CD4-positive, alpha-beta T cell treated with Interleukin-4 for 4 hours (primary cell): ENCODE results near the gene ANP32E.
A peak's percentile ranks its signal among the peaks of the same experiment; 100 is the strongest.
"Not testable (repeated sequence)": the region's sequence is repeated elsewhere in the genome, so short reads cannot be mapped to it uniquely, and the experiment has no call there.

Experiments
- DNase-seq: peaks from one replicate; pipeline ENCODE4 v3.0.0-alpha.2; 2020

The ANP32E gene

GRCh38 chr1:150256554-150257341 lies 20.8 kb upstream of the ANP32E start:
- DNase-seq, result no peak

GRCh38 chr1:150256198-150256553 lies 20.3 kb upstream of the ANP32E start:
- no peak for DNase-seq

GRCh38 chr1:150249936-150250335 lies 14.0 kb upstream of the ANP32E start:
- no peak for DNase-seq

GRCh38 chr1:150243003-150243402 lies 7.1 kb upstream of the ANP32E start:
- no peak for DNase-seq

GRCh38 chr1:150237746-150238145 lies 1.8 kb upstream of the ANP32E start:
- DNase-seq, result no peak

GRCh38 chr1:150237176-150237575 lies 1.3 kb upstream of the ANP32E start:
- not testable (repeated sequence) for DNase-seq

GRCh38 chr1:150236614-150237100 lies 745 bp upstream of the ANP32E start:
- DNase-seq, result no peak

- DNase-seq, result peak; percentile 11
Measured at GRCh38 chr1:150235294-150235851, 539 bp downstream of the ANP32E start.

- DNase-seq, result peak; percentile 91
Measured at GRCh38 chr1:150234566-150235293, 1.2 kb downstream of the ANP32E start.

GRCh38 chr1:150234309-150234565 lies 1.7 kb downstream of the ANP32E start:
- no peak for DNase-seq

- peak; percentile 27 for DNase-seq
Measured at GRCh38 chr1:150233359-150234308, 2.3 kb downstream of the ANP32E start.

- not testable (repeated sequence) for DNase-seq
Measured at GRCh38 chr1:150232921-150233320, 3.0 kb downstream of the ANP32E start.

- DNase-seq, result not testable (repeated sequence)
Measured at GRCh38 chr1:150228246-150228645, 7.7 kb downstream of the ANP32E start.

GRCh38 chr1:150227228-150227627 lies 8.7 kb downstream of the ANP32E start:
- no peak for DNase-seq

- DNase-seq, result no peak
Measured at GRCh38 chr1:150226486-150226885, 9.4 kb downstream of the ANP32E start.

GRCh38 chr1:150225546-150225945 lies 10.4 kb downstream of the ANP32E start:
- no peak for DNase-seq

- no peak for DNase-seq
Measured at GRCh38 chr1:150224983-150225382, 10.9 kb downstream of the ANP32E start.

GRCh38 chr1:150221552-150221951 lies 14.4 kb downstream of the ANP32E start:
- peak; percentile 33 for DNase-seq

GRCh38 chr1:150215855-150216254 lies 20.1 kb downstream of the ANP32E start:
- not testable (repeated sequence) for DNase-seq

- not testable (repeated sequence) for DNase-seq
Measured at GRCh38 chr1:150214099-150214756, 21.7 kb downstream of the ANP32E start.

GRCh38 chr1:150213170-150214098 lies 22.5 kb downstream of the ANP32E start:
- DNase-seq, result peak; percentile 92
